IPS-15b (cell line): ENCODE data around the gene TSPAN4.
A peak's percentile ranks its signal among the peaks of the same experiment; 100 is the strongest.

Source experiments
- H3K27me3 ChIP-seq: one replicate; pipeline ENCODE4 v1.6.1; 2013; ENCODE audit warnings: low read length; ENCODE audit not compliant: control insufficient read depth, insufficient read depth
- H3K36me3 ChIP-seq: one replicate; pipeline ENCODE4 v1.6.1; 2013; ENCODE audit warnings: low read length; ENCODE audit not compliant: control insufficient read depth, insufficient read depth
- H3K4me1 ChIP-seq: one replicate; pipeline ENCODE4 v1.6.1; 2013; ENCODE audit warnings: mild to moderate bottlenecking, low read length; ENCODE audit not compliant: control insufficient read depth, insufficient read depth
- H3K4me3 ChIP-seq: one replicate; pipeline ENCODE4 v1.5.1; 2013; ENCODE audit warnings: low read depth, low read length
- H3K9ac ChIP-seq: one replicate; pipeline ENCODE4 v1.6.1; 2013; ENCODE audit warnings: low read depth, mild to moderate bottlenecking, low read length
- H3K9me3 ChIP-seq: one replicate; pipeline ENCODE4 v1.6.1; 2013; ENCODE audit warnings: mild to moderate bottlenecking, low read length; ENCODE audit not compliant: control insufficient read depth, insufficient read depth

Gene TSPAN4

DNA sequence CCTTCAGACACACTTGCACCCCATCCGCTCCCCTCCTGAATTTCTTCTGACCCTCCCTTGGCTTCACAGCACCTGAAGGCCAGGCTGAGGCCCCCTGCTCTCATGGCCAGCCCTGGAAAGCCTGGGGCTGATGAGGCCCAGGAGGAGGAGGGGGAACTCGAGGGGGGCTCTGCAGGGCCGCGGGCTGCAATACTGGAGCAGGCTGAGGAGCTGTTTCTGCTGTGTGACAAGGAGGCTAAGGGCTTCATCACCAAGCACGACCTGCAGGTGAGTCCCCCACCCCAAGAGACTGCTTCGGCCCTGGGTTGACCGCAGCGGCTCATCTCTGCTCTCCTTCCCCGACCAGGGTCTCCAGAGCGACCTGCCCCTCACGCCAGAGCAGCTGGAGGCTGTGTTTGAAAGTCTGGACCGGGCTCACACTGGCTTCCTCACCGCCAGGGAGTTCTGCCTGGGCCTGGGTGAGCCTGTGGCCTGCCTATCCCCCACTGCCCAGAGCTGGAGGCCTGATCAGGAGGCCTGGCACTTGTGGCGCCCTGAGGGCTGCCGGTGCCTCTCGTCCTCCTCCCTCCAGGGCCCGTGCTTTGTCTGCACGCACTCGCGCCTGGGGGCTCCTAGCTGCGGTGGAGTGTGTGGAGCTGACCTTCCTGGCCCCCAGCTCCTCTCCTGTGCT is 14.0 kb upstream of the TSPAN4 start:
- peaks cover 3% of the 10 kb centered on the region for H3K4me1 ChIP-seq

DNA sequence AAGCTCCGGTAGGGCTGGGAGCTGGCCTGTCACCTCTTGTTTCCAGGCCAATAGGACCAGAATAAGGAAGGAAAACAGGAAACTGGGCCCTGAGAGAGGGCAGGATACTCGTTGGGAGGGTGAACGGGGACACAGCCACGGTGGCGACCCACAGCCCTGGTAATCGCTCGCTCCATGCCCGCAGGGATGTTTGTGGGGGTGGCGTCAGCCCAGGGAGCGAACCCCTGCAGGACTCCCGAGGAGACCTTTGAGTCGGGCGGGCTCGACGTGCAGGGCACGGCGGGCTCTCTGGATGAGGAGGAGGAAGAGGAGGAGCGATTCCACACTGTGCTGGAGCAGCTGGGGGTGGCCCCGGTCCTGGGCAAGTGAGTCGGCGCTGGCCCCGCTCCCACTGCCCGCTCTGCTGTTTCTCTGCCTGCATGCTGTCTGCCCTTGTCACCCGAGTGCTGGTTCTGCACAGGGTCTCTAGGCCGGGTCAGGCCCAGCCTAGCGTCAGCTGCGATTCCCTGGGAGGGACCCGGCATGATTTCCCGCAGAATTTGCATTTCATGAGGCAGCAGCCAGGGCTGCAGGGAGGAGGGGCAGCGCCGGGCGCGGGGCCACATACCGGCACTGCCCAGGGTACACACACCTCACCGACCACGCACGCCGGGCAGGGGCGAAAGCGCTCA is 13.3 kb upstream of the TSPAN4 start:
- H3K9ac ChIP-seq, result peak overlapping the region; percentile 12
- peaks cover 8% of the 10 kb centered on the region for H3K36me3 ChIP-seq
- H3K27me3 ChIP-seq, result peaks cover 27% of the 10 kb centered on the region
- no peaks in the 10 kb centered on the region for H3K9me3 ChIP-seq
- H3K4me1 ChIP-seq, result peaks cover 3% of the 10 kb centered on the region
- H3K4me3 ChIP-seq, result peak overlapping the region; percentile 68

More for the DNA sequence above, 14.0 kb upstream of the TSPAN4 start:
- Histone ChIP-seq H3K4me3 (peak overlapping the region; percentile 68), H3K9ac (no peak overlapping the region), H3K9me3 (no peaks in the 10 kb centered on the region), H3K36me3 (peaks cover 13% of the 10 kb centered on the region), H3K27me3 (peaks cover 27% of the 10 kb centered on the region)

DNA sequence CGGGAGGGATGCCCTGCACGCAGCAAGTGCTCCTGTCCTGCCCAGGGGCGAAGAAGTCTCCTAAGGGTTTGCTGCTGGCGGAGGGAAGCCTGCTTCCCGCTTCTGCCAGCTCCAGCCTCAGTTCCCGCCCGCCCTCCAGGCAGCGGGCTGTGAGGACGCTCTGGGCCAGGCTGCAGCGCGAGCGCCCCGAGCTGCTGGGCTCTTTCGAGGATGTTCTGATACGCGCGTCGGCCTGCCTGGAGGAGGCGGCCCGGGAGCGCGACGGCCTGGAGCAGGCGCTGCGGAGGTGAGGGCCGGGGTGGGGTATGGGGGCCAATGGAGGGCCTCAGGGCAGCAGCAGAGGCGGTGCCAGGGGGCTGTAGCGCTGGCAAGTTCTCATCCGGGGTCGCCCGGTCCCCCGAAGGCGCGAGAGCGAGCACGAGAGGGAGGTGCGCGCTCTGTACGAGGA is 12.8 kb upstream of the TSPAN4 start:
- H3K4me3 ChIP-seq, result peak overlapping the region; percentile 68
- peaks cover 2% of the 10 kb centered on the region for H3K36me3 ChIP-seq
- H3K4me1 ChIP-seq, result peaks cover 3% of the 10 kb centered on the region
- peaks cover 27% of the 10 kb centered on the region for H3K27me3 ChIP-seq
- no peaks in the 10 kb centered on the region for H3K9me3 ChIP-seq
- H3K9ac ChIP-seq, result peak overlapping the region; percentile 12

DNA sequence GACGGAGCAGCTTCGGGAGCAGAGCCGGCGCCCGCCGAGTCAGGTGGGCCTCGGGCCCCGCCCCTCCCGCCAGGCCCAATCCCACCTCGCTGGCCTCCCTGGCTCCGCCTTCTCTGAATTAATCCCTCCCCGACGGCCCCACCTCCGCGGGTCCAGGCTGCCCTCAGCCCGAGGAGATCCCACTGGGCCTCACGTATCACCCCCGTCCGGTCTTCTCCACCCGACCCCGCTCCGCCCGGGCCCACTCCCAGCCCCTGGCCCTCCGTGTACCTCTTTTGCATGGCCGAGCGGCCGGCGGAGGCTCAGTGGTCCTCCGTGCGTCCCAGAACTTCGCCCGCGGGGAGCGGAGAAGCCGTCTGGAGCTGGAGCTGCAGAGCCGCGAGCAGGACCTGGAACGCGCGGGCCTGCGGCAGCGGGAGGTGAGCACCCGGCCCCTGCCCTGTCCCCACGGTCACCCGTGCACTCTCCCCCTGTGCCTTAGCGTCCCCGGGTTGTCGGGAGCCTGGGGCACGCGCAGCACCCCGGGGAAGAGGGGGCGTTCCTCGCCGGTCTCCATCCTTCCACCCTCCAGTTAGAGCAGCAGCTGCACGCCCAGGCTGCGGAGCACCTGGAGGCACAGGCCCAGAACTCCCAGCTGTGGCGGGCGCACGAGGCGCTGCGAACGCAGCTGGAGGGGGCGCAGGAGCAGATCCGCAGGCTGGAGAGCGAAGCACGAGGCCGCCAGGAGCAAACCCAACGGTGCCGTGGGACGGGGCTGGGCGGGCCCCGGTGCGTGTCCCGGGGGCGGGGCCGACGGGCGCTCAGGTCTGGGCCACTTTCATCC is 12.1 kb upstream of the TSPAN4 start:
- Histone ChIP-seq H3K4me1 (peaks cover 3% of the 10 kb centered on the region), H3K27me3 (peaks cover 27% of the 10 kb centered on the region), H3K36me3 (no peaks in the 10 kb centered on the region), H3K4me3 (peak overlapping the region; percentile 68), H3K9ac (no peak overlapping the region), H3K9me3 (no peaks in the 10 kb centered on the region)

DNA sequence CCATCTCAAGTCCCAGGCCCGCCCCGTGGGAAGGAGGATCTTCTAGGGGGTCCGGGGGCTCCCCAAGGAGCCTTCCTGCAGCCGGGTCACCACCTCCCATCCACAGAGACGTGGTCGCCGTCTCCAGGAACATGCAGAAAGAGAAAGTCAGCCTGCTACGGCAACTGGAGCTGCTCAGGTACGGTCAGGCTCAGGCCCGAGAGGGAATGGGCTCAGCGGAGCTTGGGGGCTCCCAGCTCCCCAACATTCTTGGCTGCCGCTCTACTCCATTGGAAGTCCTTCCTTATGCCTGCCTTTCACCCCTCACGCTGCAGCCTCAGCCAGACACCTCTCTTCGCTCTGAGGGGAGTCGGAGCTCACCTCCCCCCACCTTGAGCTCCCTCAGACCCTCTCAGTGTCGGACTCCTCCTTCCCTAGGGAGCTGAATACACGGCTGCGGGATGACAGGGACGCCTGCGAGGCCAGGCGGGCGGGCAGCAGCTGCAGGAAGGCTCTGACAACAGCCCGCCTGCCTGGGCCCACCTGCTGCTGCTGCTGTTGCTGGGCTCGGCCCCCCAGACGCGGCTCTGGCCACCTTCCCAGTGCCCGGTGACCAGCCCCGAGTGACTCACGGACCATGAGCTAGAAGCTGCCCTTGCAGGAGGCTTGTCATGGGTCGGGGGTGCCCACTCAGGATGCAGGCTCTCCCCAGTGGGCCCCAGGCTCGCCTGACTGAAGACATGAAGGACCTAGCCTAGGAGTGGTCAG is 11.4 kb upstream of the TSPAN4 start:
- H3K9me3 ChIP-seq, result no peaks in the 10 kb centered on the region
- H3K9ac ChIP-seq, result no peak overlapping the region
- H3K4me3 ChIP-seq, result peak overlapping the region; percentile 68
- no peaks in the 10 kb centered on the region for H3K36me3 ChIP-seq
- peaks cover 3% of the 10 kb centered on the region for H3K4me1 ChIP-seq
- H3K27me3 ChIP-seq, result peaks cover 27% of the 10 kb centered on the region

DNA sequence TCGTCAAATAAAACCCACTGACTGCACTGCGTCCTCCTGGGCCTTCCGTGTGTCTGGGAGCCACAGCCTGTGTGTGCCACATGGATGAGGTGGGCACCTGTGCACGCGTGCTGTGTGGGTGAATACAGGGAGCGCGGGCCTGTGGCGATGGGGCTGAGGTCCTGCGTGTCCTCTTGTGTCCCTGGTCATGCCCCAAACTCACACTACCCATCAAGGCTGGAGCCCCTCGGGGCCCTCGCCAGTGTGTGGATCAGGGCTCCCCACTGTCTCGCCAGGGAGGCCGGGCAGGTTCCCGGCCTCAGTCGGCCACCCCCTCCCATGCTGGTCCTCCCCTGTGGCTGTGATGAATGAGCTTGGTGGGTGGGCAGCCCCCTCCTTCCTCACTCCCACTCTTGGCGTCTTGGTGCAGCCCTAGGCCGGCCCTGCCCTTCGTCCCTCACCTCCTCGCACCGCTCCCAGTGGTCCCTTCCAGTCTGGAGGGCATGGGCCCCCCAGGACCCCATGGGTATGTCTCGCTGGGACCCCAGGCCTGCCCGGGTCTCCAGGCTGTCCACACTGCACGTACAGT is 10.6 kb upstream of the TSPAN4 start:
- peak overlapping the region; percentile 55 for H3K4me3 ChIP-seq
- peaks cover 3% of the 10 kb centered on the region for H3K4me1 ChIP-seq
- H3K9ac ChIP-seq, result no peak overlapping the region
- no peaks in the 10 kb centered on the region for H3K9me3 ChIP-seq
- peaks cover 27% of the 10 kb centered on the region for H3K27me3 ChIP-seq
- H3K36me3 ChIP-seq, result peaks cover 4% of the 10 kb centered on the region

DNA sequence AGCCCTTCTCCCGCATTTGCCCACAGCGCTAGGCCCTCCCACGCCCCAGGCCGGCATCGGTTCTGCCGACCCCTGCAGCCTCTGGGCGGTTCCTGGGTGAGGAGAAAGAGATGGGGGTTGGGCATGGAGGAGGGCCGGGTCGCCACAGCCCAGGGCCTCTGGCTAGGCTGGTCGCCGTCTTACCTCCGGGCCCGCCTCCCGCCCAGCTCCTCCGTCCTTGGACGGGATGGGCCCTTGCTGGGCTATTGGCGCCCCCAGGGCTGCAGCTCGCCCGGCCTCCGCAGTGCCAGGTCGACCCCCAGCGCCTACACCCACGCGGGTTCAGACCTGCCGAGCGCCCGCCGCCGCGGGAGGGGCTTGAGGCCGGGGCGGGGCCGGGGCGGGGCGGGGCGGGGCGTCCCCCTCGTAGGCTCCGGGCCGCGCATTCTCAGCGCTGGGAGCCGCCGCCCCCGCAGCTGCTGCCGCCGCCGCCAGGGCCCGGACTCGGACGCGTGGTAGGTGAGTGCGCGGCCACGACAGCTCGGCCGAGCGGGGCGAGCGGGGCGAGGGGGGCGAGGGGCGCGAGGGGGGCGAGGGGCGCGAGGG is 10.0 kb upstream of the TSPAN4 start, which contains the start of gene CD151:
Gene CD151 (plus strand): TSS at position 424 of the 585 bp plus-strand sequence. CDS start 3,118 bp downstream, outside the sequence.
- H3K4me3 ChIP-seq, result peak within 1 kb of the TSS; percentile 65
- H3K9ac ChIP-seq, result no peak within 1 kb of the TSS
- peaks cover 27% of the 10 kb centered on the region for H3K27me3 ChIP-seq
- peaks cover 3% of the 10 kb centered on the region for H3K4me1 ChIP-seq
- peaks cover 10% of the 10 kb centered on the region for H3K36me3 ChIP-seq
- H3K9me3 ChIP-seq, result no peaks in the 10 kb centered on the region

DNA sequence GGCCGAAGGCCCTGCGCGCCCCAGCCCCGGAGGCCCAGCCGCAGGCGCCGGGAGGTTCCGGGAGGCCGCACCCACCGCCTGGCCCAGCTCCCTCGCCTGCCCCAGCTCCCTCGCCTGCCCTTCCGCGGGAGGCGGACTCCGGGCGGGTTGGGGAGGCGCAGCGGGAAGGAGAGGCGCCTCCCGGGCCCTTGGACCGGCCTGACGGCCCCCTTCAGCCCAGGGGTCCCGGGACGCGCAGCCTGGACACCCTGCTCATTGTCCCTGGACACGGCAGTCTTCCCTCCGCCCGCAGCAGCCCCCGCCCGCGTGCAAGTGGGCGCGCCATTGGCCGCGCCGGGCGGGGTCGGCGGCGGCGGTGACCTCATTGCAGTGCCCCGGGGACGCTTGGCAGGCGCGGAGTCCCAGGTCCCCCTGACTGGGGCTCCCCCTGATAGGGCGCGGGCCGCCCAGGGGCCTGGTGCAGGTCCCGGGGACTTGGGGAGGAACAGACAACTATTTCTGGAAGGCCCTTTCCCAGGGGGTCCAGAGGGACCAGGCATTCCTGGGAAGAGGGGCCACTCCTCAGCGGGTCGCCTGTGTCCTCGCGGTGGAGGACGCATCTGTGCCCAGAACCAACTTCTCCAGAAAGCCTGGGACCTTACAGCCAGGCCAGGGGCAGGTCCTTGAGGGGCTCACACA is 9.4 kb upstream of the TSPAN4 start:
- peaks cover 27% of the 10 kb centered on the region for H3K27me3 ChIP-seq
- H3K36me3 ChIP-seq, result peaks cover 16% of the 10 kb centered on the region
- peaks cover 3% of the 10 kb centered on the region for H3K4me1 ChIP-seq
- H3K4me3 ChIP-seq, result peak overlapping the region; percentile 65
- H3K9ac ChIP-seq, result no peak overlapping the region
- H3K9me3 ChIP-seq, result no peaks in the 10 kb centered on the region

DNA sequence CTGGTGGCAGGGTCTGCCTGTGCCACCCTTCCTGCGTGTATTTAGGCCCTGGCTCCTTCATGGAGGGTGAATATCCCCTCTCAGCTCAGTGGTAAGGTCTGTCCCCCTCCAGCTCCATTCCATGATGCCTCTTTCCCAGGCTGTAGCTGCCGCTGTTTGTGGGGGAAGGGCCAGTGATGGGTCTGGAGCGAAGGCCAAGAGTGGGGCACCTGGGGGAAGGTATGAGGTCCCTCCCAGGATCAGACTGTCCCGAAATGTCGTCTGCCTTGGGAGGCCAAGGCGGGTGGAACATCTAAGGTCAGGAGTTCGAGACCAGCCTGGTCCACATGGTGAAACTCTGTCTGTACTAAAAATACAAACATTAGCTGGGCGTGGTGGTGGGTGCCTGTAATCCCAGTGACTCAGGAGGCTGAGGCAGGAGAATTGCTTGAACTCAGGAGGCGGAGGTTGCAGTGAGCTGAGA is 8.8 kb upstream of the TSPAN4 start:
- no peak overlapping the region for H3K9ac ChIP-seq
- H3K4me1 ChIP-seq, result peaks cover 7% of the 10 kb centered on the region
- H3K4me3 ChIP-seq, result peak overlapping the region; percentile 65
- peaks cover 20% of the 10 kb centered on the region for H3K36me3 ChIP-seq
- H3K27me3 ChIP-seq, result peaks cover 23% of the 10 kb centered on the region
- H3K9me3 ChIP-seq, result no peaks in the 10 kb centered on the region
